Activated naive CD4-positive, alpha-beta T cell treated with anti-CD3 and anti-CD28 coated beads, Interleukin-2, amount 10 ng/mL, durations not matched to agents 7 days and 5 days (primary cell): ENCODE results near the gene BCDIN3D.

Experiments used
- CTCF ChIA-PET: fragments of 350-600 bp; sonication (Branson Sonifier 250); formaldehyde crosslinking; loops from one replicate; lab custom pipeline; 2021; ENCODE audit warnings: antibody characterized with exemption; lab: Charles Lee
- DNase-seq: peaks from one replicate; pipeline ENCODE4 v3.0.0-alpha.2; 2020
- H3K27ac Mint-ChIP-seq: one replicate; pipeline ENCODE4 v1.8.0; 2021; ENCODE audit warnings: mild to moderate bottlenecking, moderate library complexity, mixed read lengths
- H3K27me3 Mint-ChIP-seq: one replicate; pipeline ENCODE4 v1.8.0; 2021; ENCODE audit warnings: mild to moderate bottlenecking, mixed read lengths
- H3K36me3 Mint-ChIP-seq: one replicate; pipeline ENCODE4 v1.8.0; 2021; ENCODE audit warnings: mixed read lengths
- H3K4me1 Mint-ChIP-seq: one replicate; pipeline ENCODE4 v1.8.0; 2021; ENCODE audit warnings: mixed read lengths
- H3K4me3 Mint-ChIP-seq: one replicate; pipeline ENCODE4 v1.8.0; 2021; ENCODE audit warnings: mild to moderate bottlenecking, moderate library complexity, mixed read lengths
- H3K9me3 Mint-ChIP-seq: one replicate; pipeline ENCODE4 v1.8.0; 2021; ENCODE audit warnings: mixed read lengths

The BCDIN3D gene, protein sequence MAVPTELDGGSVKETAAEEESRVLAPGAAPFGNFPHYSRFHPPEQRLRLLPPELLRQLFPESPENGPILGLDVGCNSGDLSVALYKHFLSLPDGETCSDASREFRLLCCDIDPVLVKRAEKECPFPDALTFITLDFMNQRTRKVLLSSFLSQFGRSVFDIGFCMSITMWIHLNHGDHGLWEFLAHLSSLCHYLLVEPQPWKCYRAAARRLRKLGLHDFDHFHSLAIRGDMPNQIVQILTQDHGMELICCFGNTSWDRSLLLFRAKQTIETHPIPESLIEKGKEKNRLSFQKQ

DNA sequence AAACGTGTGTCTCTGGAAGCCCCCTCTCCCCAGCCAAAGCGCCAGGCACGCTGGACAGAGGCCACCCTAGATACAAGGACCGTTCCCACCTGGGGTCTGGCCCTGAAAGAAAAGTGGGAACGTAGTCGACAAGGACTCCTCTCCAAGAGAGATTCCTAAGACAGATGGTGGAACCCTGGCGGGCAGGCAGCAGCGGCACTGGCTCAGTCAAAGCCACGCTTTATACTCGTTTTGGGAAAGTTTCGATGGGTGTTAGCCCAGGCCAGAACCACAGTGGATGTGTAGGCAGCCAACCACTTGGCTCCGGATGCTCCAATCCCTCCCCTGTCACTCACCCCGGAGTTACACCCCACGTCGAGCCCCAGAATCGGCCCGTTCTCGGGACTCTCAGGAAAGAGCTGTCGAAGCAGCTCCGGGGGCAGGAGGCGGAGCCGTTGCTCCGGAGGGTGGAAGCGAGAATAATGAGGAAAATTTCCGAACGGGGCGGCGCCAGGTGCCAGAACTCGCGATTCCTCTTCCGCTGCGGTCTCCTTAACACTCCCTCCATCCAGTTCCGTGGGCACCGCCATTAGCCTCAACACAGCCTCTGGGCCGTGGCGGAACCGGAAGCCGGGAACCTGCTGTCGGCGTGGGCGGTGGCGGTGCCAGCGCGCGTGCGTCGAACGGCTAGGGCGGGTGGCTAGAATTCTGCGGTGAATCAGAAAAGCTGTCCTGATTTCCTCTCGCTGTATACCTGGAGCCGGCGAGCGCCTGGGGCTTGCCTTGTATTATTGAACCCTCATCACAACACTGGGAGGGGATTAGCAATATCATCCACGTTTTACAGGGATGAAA lies at the start of gene BCDIN3D:
TSS of gene BCDIN3D (minus strand) at position 588 of the 834 bp plus-strand sequence. CDS start at position 569, 19 bp downstream.
- H3K27me3 Mint-ChIP-seq: peaks cover 4% of the 10 kb centered on the region
- H3K36me3 Mint-ChIP-seq: peaks cover 11% of the 10 kb centered on the region
- H3K4me1 Mint-ChIP-seq: peaks cover 49% of the 10 kb centered on the region
- H3K27ac Mint-ChIP-seq: peak within 1 kb of the TSS; percentile 89
- H3K4me3 Mint-ChIP-seq: peak within 1 kb of the TSS; percentile 88
- H3K9me3 Mint-ChIP-seq: peaks cover 6% of the 10 kb centered on the region
- DNase-seq: peak; percentile 95
- CTCF ChIA-PET: interaction anchor here (0.8 to 2.1 kb wide), 3 partner anchors 11 to 102 kb away, joined by 3 to 7 read pairs (median 7); partner anchors contain the start of gene TMBIM6

DNA sequence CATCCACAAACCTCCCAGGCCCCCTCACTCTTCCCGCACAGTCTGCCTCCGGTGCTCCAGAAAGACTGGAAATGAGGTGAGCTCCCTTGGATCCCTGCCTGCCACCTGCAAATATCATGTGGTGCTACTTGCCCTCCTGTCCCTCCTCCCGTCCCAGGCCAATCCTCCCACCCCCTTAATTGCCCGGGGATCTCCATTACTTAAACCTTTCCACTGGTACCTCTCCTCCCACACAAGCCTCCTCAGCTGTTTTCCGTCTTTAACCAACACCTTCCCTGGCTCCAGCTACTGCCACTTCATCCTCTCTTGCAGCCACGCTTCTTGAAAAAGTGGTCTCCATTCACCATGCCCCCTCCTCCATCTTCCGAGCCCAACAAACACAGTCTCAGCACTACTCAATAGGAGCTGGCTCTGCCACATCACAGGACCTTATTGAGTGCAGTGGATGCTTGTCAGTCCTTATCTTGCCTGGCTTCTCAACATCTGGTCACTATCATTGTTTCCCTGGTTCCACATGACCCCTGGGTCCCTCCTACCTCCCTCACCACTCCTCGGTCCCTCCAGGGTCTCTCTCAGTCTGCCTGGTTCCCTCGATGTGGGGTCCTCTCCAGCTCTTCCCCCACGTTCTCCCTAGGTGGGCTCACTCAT lies 49.3 kb upstream of the BCDIN3D start:
- Mint-ChIP-seq H3K4me3 (no peak overlapping the region), H3K4me1 (no peaks in the 10 kb centered on the region), H3K9me3 (no peaks in the 10 kb centered on the region), H3K27me3 (peaks cover 37% of the 10 kb centered on the region), H3K27ac (no peak overlapping the region), H3K36me3 (no peaks in the 10 kb centered on the region)
- DNase-seq: no peak
- CTCF ChIA-PET: no interaction called here

DNA sequence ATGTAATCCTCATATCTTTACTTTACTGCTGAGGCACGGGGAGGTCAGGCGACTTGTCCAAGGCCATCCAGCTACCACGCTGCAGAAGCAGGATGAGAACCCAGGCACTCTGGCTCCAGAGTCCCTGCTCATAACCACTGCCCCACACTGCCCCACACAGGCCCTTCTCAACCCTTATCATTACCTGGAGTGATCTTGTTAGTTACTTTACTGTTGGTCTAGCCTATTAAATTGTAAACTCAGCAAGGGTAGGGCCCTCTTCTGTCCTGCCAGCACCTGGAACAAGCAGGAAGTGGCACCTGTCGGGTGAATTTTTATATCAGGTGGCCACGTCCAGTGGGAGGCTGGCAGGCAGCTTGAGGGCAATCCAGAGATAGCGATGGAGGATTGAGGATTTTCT lies 48.6 kb upstream of the BCDIN3D start:
- H3K4me1 Mint-ChIP-seq: no peaks in the 10 kb centered on the region
- peaks cover 35% of the 10 kb centered on the region for H3K27me3 Mint-ChIP-seq
- no peak overlapping the region for H3K27ac Mint-ChIP-seq
- DNase-seq: no peak
- no peak overlapping the region for H3K4me3 Mint-ChIP-seq
- H3K36me3 Mint-ChIP-seq: no peaks in the 10 kb centered on the region
- CTCF ChIA-PET: no interaction called here
- no peaks in the 10 kb centered on the region for H3K9me3 Mint-ChIP-seq

DNA sequence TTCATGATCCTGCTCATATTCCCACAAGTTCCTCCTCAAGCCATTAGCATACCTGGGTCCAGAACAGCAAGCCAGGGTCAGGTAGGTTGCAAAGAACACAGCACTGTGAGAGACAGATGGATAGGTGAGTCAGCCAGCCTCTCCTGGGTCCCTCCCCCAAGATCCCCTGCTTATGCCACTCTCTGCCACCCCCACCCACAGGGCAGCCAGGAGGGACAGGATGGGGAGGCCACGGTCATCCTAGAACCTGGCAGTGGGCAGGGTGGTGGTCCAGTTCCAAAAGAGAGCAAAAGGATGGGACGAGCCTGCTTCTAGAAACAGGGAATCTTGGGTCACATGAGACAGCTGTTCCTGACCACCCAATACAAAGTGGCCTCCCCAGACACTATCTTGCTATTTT lies 48.1 kb upstream of the BCDIN3D start:
- H3K4me3 Mint-ChIP-seq: no peak overlapping the region
- DNase-seq: no peak
- no peaks in the 10 kb centered on the region for H3K36me3 Mint-ChIP-seq
- H3K27ac Mint-ChIP-seq: no peak overlapping the region
- H3K4me1 Mint-ChIP-seq: no peaks in the 10 kb centered on the region
- peaks cover 37% of the 10 kb centered on the region for H3K27me3 Mint-ChIP-seq
- H3K9me3 Mint-ChIP-seq: no peaks in the 10 kb centered on the region
- CTCF ChIA-PET: no interaction called here

DNA sequence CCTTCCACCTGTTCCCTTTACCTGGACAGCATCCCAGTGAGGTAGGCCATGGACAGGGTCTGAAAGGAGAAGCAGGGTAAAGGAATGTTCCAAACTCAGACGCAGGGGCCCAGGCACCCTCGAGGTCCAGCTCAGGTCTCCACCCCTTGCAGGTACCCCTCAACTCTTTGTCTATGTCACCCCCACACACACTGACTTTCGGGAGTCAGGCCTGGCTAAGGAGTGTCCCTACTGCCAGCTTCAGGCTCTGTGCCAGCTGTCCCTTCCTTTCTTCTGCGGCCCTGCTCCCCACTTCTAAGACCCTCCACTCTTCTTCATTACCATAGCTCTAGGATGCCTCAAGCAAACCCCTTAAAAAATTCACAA lies 47.2 kb upstream of the BCDIN3D start:
- DNase-seq: no peak
- Mint-ChIP-seq H3K9me3 (no peaks in the 10 kb centered on the region), H3K27ac (no peak overlapping the region), H3K27me3 (peaks cover 43% of the 10 kb centered on the region), H3K4me1 (no peaks in the 10 kb centered on the region), H3K4me3 (no peak overlapping the region), H3K36me3 (no peaks in the 10 kb centered on the region)
- CTCF ChIA-PET: no interaction called here

DNA sequence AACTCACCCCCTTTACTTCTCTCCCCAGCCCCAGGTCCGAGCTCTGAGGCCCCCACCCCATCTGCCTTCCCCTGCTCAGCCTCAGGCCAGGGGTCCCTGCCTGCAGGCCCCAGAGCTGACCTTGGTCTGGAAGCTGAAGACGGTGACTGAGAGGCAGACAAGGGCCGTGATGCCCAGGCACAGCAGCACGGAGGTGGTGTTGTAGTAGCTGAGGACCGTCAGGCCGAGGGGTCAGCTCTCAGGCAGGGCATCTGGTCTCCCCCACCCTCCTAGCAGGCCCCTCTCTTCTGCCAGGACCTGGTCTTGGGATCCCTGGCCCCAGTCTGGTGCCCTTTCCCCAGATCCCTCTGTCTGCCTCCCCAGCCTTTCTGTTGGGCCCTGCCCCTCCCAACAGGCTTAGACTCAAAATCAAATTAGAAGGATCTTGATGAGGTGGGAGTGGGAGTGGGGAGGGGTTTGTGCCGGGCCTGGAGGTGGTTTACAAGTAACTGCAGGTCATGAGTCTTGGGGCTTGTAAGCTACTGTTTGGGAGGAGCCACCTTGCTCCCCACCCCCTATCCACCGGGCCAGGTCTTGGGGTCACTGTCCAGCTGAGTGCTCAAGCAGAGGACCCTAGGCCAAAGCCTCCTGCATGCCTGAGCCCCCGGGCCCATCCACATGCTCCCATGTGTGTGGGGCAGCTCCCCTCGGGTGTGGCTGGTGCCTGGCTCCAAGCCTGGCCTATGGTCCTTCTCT lies 46.6 kb upstream of the BCDIN3D start:
- no peak for DNase-seq
- Mint-ChIP-seq H3K4me1 (no peaks in the 10 kb centered on the region), H3K4me3 (no peak overlapping the region), H3K27ac (no peak overlapping the region), H3K9me3 (no peaks in the 10 kb centered on the region), H3K27me3 (peaks cover 44% of the 10 kb centered on the region), H3K36me3 (no peaks in the 10 kb centered on the region)
- CTCF ChIA-PET: interaction anchor here (1.3 kb wide), 1 partner anchor 23 kb away, joined by 3 read pairs; no protein-coding TSS in a partner anchor

DNA sequence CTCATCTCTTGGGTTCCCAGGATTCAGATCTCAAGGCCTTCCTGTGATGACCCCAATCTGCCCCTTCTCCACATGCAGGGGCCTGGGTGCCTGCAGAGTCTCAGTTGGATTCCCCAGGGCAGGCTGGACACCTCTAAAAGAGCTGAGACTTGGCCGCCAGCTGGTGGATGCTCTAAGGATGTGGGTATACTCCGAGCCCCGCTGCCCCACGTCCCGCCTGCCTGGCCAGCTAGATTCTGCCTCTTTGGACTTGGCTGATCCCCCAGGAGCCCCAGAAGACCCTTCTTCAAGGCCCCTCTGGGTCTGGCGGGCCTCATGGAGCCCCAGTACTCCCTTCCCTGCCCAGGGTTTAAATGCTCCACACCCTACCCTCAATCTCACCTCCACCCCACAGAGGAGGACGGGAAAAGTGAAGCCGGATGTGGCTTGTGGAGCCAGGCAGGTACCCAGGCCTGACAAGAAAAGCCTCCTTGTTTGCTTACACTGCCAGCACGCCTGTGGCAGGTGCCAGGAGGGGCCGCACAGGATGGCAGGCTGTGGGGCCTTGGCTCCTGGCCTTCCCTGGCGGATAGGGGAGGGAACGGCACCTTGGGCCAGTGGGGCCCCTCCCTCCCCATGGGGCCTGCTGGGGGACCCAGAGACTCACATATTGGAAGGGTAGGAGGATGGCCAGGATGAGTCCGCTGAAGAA lies 45.7 kb upstream of the BCDIN3D start:
- H3K36me3 Mint-ChIP-seq: no peaks in the 10 kb centered on the region
- peaks cover 42% of the 10 kb centered on the region for H3K27me3 Mint-ChIP-seq
- no peak for DNase-seq
- no peaks in the 10 kb centered on the region for H3K4me1 Mint-ChIP-seq
- H3K4me3 Mint-ChIP-seq: no peak overlapping the region
- no peak overlapping the region for H3K27ac Mint-ChIP-seq
- H3K9me3 Mint-ChIP-seq: no peaks in the 10 kb centered on the region
- CTCF ChIA-PET: interaction anchor here (1.3 kb wide), 1 partner anchor 22 kb away, joined by 3 read pairs; no protein-coding TSS in a partner anchor

DNA sequence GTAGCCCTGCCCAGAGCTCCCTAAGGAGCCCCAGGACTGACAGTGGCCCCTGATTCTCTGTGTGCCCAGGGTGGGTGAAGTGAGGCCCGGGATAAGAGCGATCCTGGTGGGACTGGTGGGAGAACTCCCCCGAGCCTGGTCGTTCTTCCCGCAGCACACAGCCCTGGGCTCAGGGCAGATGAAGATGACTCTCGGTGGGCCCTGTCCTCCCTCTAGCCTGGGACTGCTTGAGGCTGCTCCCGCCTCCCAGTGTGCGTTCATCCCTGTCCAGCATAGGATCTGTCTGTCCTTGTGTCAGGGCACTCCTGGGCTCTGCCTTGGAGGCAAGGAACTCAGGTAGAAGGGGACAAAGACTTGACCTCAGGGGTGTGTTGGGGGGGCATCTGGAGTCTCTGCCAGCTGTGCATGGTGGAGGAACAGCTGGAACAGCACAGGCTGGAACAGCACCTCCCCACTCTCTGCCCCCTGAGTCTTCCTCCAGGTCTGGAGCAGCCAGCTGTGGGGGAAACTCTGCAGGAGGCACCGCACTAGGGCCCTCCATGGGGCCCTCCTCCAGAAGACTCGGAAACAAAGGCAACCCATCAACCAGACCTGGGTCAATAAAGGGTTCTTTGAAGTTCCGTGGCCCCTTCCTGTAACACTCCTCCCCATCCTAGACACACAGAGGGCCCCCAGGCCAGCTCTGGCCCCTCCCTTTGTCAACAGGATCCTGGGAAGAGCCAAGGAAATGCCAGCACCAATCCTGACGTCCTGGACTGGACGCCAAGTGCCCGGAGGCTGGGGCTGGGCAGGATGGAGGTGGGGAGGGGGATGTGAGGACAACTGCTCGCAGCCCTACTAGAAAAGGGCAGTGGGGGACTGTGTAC lies 44.9 kb upstream of the BCDIN3D start:
- H3K27ac Mint-ChIP-seq: no peak overlapping the region
- CTCF ChIA-PET: interaction anchor here (1.3 kb wide), 1 partner anchor 21 kb away, joined by 3 read pairs; no protein-coding TSS in a partner anchor
- H3K4me1 Mint-ChIP-seq: no peaks in the 10 kb centered on the region
- DNase-seq: no peak
- no peaks in the 10 kb centered on the region for H3K9me3 Mint-ChIP-seq
- no peak overlapping the region for H3K4me3 Mint-ChIP-seq
- peaks cover 43% of the 10 kb centered on the region for H3K27me3 Mint-ChIP-seq
- H3K36me3 Mint-ChIP-seq: no peaks in the 10 kb centered on the region

DNA sequence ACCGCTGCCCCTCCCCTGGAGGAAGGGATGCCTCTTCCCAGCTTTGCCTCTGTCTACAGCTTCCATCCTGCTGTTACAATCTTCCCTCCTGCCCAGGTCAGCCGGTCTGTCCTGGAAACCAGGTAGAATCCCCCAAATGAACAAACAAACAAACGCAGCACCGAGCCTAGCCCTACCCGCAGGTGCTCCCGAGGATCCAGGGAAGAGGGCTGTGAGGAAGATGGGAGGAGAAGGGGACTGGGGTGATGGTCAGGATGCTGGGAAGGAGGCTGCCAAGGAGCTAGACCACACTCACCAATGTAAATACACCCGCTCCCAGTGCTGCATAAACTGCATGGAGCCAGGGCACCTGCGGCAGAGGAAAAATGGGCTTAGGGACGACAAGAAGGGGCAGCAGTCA lies 44.2 kb upstream of the BCDIN3D start:
- Mint-ChIP-seq H3K27me3 (peaks cover 37% of the 10 kb centered on the region), H3K27ac (no peak overlapping the region), H3K4me3 (no peak overlapping the region), H3K36me3 (no peaks in the 10 kb centered on the region), H3K4me1 (no peaks in the 10 kb centered on the region), H3K9me3 (no peaks in the 10 kb centered on the region)
- CTCF ChIA-PET: interaction anchor here (1.2 to 1.3 kb wide), 2 partner anchors 21 to 59 kb away, joined by 3 to 6 read pairs; no protein-coding TSS in a partner anchor
- DNase-seq: no peak

DNA sequence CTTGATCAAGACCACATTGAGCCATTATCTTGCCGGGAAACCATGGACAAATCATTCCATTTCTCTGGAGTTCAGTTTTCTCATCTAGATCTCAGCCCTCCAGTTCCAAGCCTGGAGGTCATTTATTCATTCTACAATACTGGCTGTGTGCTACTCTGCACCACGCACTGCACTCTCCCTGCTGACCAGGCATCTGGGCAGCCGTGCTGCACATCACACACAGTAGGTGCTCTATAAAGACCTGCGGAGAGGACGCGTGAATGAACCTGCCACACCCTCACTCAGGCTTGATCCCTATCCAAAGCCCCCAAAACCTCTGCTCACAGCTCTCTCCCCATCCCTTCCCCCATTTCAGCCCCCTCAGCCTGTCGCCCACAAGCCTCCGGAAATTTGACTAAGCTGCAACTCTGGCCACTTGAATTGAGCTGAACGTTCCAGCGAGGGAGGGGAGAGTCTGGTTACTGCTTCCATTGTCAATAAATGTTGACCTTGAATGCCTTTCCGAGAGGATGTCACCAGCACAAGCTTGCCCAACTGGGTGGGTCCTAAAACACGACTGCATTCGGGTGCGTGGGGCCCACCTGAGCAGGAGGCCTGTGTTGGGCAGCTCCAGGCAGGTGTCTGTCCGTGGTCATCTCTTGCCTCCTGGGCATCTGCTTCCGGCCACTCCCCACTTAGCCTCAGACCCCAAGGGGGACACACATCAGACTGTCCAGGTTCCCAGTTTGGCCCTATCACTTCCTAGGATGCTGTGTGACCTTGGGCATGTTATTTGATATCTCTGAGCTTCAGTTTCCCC lies 43.0 kb upstream of the BCDIN3D start:
- H3K36me3 Mint-ChIP-seq: no peaks in the 10 kb centered on the region
- H3K4me1 Mint-ChIP-seq: no peaks in the 10 kb centered on the region
- DNase-seq: no peak
- H3K4me3 Mint-ChIP-seq: no peak overlapping the region
- H3K27me3 Mint-ChIP-seq: peaks cover 28% of the 10 kb centered on the region
- H3K27ac Mint-ChIP-seq: no peak overlapping the region
- no peaks in the 10 kb centered on the region for H3K9me3 Mint-ChIP-seq
- CTCF ChIA-PET: interaction anchor here (1.2 to 1.3 kb wide), 2 partner anchors 20 to 60 kb away, joined by 3 to 6 read pairs; no protein-coding TSS in a partner anchor

DNA sequence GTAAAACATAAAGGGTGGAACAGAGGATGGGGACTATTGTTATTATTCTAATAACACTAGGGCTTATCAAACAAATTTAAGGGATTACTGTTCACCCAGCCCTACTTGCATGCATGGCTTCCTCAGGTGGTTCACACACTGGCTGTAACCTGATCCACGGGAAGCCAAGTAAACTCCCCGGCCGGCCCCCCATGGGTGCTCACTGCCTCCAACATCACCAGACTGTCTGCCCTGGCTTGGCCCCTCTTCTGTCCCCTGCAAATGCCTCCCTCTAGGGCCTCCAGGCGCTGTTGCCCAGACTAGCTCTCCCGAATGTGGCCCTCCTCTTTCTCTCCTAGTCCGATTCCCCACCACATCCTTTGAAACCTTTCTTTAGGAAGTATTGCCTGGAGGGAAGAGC lies 42.2 kb upstream of the BCDIN3D start:
- Mint-ChIP-seq H3K4me3 (no peak overlapping the region), H3K4me1 (no peaks in the 10 kb centered on the region), H3K9me3 (peaks cover 7% of the 10 kb centered on the region), H3K27me3 (peaks cover 26% of the 10 kb centered on the region), H3K36me3 (no peaks in the 10 kb centered on the region), H3K27ac (no peak overlapping the region)
- DNase-seq: no peak
- CTCF ChIA-PET: no interaction called here

DNA sequence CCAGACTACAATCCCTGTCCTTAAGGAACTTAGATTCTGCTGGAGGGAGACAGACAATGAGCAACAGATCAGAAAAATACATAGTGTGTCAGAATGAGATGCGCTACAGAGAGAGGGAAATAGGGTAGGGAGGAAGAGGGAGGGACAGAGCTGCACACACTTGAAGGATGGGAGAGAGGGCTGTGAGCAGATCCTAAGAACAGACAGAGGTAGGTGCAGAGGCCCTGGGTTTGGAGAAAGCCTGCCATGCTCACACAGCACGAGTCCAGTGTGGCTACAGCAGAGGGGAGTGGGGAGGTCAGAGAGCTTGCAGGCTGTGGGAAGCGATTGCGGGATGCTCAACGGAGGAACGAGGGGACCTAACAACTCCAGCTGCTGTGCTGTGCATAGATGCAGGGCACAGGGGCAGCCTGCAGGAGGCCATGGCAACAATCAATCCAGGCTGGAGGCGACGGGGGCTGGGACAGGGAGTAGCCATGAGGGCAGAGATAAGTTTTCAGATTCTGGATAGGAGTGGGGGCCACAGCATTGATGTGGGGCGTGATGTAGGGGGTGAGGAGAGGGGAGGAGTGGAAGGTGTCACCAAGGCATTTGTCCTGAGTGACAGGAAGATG lies 40.1 kb upstream of the BCDIN3D start:
- no peak overlapping the region for H3K27ac Mint-ChIP-seq
- peaks cover 29% of the 10 kb centered on the region for H3K9me3 Mint-ChIP-seq
- CTCF ChIA-PET: no interaction called here
- H3K36me3 Mint-ChIP-seq: no peaks in the 10 kb centered on the region
- peaks cover 26% of the 10 kb centered on the region for H3K27me3 Mint-ChIP-seq
- no peaks in the 10 kb centered on the region for H3K4me1 Mint-ChIP-seq
- no peak for DNase-seq
- H3K4me3 Mint-ChIP-seq: no peak overlapping the region
